IPS DF 4.7 (cell line): ENCODE measurements around the gene BCL2L1.
"Not testable (repeated sequence)": the region's sequence is repeated elsewhere in the genome, so short reads cannot be mapped to it uniquely, and the experiment has no call there.

Experiments used
- DNase-seq: peaks from one replicate; pipeline ENCODE4 v3.0.0-alpha.2; 2013; ENCODE audit warnings: low spot score; ENCODE audit errors: extremely low read depth

BCL2L1 gene

DNA sequence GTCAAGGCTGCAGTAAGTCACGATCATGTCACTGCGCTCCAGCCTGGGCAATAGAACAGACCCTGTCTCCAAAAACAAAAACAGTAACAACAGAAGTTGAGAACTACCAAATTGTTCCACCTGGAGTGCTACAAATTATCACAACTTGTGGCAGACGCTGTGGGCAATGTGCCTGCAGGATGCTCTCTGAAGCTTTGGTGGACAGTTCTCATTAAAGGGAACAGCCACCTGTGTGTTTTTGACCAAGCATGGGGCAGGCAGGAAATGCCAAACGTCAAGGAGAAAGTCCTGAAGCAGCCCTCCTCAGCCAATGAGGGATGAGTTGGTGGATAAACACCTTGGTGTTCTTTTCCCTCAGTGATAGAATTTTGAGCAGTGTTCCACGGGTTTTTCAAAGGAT, 69.1 kb downstream of the BCL2L1 start:
- DNase-seq: no peak

DNA sequence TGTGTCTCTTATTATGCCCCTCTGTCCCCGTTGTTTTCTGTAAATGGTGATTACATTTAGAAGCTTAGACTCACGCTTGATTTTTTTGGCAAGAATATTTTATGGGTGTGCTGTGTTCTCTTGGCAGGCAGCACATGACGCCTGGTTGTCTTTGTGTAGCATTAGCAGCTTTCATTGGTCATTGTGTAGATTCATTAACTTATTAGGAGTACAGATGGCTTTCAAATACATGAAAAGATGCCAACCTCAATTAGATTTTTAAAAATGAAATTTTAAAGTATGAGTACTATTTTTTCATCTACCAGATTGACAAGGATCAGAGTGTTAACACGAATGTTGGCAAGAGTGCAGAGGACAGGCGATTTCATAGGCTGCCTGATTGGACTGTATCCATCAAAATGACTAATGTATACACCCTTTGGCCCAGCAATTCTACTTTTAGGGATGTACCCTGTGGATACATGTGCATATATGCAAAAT, 69.7 kb downstream of the BCL2L1 start:
- no peak for DNase-seq

DNA sequence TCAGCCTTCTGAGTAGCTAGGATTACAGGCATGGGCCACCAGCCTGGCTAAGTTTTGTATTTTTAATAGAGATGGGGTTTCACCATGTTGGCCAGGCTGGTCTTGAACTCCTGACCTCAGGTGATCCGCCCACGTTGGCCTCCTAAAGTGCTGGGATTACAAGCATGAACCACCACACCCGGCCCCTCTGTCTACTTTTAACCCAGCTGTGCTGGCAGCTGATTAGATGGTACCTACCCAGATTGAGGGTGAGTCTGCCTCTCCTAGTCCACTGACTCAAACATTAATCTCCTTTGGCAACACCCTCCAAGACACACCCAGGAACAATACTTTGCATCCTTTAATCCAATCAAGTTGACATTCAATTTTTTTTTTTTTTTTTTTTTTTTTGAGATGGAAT, 74.6 kb downstream of the BCL2L1 start:
- not testable (repeated sequence) for DNase-seq

DNA sequence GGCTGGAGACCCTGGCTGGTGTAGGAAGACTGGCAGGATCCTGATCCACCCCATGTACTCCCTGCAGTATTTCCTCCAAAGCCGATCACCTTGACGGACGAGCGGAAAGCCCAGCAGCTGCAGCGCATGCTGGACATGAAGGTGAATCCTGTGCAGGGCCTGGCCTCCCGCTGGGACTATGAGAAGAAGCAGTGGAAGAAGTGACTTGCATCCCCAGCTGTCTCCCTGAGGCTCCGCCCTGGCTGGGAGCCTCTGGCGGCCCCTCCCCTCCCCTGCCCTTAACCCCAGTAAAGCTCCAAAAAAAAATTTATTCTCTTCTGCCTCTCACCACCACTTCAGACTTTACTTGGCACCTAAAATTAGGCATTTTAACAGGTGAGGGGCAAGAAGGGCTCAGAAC, 78.0 kb downstream of the BCL2L1 start:
- DNase-seq: no peak

DNA sequence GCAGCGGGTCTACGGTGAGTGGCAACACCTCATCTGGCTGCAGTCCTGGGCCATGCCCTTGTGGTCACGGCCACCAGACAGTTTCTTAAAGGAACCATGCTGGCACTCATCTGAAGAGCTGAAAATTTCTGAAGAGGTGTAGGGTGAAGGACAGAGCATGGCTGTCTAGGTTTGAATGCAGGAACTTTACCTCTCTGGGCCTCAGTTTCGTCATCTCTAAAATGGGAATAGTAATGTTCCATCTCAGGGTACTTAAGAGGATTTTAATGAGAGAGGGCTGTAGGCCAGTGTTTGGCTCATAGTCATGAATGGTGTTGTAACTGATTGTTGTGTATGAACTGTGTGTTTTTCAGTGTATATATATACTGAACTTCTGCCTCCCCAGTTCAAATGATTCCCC, 79.1 kb downstream of the BCL2L1 start:
- DNase-seq: no peak

DNA sequence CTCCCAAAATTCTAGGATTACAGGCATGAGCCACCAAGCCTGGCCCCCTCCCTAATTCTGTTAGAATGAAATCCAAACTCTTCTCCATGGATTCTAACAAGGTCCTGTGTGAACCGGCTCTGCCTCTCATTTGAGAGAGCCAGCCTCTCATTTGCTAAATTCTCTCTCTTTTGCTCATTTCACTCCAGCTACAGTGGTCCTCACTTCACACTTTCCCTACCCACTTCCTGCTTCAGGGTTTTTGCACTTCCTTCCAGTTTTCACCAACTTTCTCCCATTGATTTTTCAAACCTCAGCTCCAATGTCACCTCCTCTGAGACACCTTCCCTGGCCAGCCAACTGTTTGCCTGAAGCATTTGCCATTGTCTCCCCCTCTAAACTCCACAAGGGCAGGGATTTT, 79.8 kb downstream of the BCL2L1 start:
- no peak for DNase-seq

DNA sequence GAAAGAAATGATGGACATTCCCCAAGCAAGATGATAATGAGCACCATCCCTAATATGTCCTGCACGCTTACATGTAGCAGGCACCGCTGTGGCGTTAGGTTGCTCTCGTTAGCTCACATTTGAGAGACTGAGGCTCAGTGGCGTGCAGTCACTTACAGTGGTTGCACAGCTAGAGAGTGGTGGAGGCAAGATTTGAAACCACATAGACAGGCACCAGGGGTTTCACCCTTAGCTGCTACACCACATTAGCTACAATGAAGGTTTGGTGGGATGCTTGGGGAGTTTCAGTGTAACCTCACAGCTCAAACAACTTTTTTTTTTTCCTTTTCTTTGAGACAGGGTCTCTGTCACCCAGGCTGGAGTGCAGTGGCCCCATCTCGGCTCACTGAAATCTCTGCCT, 81.3 kb downstream of the BCL2L1 start:
- no peak for DNase-seq

DNA sequence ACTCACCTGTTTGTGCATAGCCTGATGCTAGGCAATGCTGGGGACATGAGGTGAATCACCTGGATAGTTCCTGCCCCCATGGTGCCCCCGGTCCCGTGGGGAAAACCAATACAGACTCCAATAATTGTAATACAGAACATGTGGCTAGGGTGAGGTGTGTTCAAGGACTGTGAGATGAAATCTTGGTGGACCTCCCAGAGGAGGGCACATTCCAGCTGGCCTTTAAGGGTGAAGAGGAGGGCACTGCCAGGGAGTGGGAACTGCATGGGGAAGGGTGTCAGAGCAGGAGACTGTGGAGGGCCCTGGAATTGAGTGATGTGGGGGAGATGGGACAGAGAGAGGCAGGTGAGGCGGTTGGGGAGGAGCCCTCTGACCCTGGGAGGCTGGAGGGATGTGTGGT, 82.4 kb downstream of the BCL2L1 start:
- no peak for DNase-seq

DNA sequence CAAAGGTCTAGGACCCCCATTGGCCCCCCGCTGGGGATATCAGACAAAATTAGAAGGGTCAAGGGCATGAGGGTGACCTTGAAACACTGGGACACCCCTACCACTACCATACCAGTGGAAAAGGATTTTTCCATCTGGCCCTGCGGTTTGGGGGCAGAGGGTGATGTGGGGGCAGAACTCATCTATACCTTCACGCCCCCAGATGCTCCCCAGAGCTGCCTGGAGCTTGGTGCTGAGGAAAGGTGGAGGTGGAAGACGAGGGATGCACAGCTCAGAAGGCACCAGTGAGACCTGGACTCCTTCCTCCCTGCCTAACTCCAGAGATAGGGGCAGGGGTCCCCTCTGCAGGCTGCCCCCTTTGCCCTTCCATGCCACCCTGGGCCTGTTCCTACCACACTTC, 83.9 kb downstream of the BCL2L1 start:
- DNase-seq: no peak

DNA sequence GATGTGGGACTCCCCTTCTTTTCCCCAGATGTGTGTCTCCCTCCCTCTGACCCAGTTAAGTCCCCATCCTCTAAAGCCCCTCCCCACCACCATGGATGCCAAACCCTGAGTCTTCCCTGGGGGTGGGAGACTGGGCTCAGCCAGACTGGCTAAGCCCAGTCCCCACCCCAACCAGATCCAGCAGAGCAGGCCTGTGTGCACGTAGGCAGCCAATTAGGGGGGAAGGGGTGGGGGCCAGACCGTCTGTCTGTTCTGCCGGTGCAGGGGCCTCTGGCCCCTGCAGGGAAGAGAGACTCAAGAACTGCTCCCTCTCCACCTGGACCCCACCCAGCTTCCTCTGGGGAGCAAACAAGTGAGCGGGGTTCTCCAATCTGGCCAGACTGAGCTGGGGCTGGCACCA, 84.4 kb downstream of the BCL2L1 start:
- DNase-seq: no peak

DNA sequence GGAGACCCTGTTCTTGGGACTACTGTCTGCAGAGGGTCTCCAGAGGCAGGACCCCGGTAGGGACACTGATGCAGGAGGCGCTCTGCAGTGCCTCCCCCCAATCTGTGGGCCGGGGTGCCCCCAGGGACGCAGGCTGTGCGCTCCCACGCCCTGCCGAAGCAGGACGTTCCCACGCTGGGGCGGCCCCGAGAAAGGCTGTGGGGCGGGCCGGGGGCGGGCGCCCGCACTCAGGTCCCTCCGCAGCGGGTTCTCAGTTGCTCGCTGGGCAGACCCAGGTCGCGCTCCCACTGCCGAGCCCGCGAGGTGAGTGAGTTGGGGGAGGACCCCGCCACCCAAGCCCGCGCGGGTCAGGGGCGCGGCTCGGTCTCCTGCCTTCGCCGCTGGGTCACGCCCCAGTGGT, 85.0 kb downstream of the BCL2L1 start, which contains the start of gene COX4I2:
TSS of gene COX4I2 (plus strand) at position 253 of the 400 bp plus-strand sequence. CDS start 1,106 bp downstream, outside the sequence.
- no peak for DNase-seq

DNA sequence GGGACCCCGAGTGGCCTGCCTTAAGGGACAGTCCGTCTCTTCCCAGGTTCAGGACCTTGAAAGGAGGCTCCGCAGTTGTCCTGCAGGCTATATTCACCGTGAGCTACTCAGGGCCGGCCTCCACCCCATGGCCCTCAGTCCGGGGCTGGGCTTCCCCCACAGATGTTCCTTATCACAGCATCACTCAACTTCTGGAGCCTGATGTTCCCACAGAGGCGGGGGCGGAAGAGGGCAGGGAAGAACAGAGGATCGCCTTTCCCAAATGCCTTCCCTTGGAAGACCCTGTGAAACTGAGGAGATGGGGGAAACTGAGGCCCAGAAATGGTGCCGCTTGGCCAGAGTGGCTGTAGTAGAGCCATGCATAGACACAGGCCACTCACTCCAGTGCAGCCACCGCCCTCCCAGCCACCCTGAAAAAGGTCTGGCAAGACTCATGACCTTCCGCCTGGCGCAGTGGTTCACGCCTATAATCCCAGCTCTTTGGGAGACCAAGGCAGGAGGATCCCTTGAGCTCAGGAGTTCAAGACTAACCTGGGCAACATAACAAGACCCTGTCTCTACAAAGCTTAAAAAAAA, 89.2 kb downstream of the BCL2L1 start:
- no peak for DNase-seq

DNA sequence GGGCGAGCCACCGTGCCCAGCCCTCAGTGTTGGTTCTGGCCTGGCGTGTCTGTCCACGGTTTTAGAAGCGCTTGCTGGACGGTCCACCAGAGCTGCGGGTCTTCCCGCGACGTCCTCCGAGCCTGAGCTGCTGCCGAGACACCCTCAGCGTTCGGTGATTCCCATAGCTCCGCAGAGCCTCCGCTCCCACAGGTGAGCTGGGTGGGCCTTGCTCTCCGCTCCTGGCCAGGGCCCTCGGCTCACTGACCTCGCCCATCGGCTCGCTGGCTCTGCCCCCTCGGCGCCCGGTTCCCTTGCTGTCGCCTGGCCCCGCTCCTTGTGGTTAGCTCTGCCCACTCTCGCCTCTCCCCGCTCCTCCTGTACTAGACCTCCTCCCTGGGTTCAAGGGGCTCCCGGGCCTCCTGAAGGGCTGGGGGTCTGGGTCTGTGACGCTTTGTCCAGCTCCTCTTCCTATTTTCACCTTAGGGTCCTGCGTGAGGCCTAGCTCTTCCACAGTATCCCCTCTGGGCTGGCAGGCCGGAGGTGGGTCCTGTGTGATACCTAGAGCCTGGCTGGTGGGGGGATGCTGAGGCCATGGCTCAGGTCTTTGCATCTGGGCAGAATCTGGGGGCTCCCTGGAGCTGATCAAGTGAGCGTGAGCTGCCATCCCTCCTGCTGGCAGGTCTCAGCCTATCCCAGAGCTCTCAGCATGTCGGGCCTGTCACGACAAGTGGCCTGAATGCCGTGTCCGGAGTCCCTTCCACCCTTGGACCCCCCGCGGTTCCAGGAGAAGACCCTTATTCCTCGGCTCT, 89.9 kb downstream of the BCL2L1 start:
- DNase-seq: no peak

DNA sequence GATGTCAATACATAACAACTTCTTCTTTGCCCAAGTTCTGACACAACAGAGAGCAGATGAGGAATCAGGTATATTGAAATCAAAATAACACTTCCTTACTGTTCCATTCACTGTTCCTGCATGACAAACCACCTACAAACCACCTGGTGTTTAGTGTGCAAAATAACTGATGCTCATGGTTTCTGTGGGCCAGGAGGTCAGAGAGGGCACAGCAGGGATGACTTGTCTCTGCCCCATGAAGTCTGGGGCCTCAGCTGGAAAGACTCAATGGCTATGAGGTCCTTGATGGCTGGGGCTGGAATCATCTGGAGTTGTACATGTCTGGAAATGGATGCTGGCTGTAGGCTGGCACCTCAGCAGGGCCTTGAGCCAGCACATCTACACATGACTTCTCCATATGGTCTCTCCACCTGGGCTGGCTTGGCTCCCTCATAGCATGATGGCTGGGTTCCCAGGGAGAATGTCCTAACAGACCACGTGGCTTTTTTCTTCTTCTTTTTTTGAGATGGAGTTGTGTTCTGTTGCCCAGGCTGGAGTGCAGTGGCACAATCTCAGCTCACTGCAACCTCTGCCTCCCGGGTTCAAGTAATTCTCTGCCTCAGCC, 92.4 kb downstream of the BCL2L1 start:
- DNase-seq: no peak

DNA sequence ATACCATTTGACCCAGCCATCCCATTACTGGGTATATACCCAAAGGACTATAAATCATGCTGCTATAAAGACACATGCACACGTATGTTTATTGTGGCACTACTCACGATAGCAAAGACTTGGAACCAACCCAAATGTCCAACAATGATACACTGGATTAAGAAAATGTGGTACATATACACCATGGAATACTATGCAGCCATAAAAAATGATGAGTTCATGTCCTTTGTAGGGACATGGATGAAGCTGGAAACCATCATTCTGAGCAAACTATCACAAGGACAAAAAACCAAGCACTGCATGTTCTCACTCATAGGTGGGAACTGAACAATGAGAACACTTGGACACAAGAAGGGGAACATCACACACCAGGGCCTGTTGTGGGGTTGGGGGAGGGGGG, 94.6 kb downstream of the BCL2L1 start:
- DNase-seq: not testable (repeated sequence)

DNA sequence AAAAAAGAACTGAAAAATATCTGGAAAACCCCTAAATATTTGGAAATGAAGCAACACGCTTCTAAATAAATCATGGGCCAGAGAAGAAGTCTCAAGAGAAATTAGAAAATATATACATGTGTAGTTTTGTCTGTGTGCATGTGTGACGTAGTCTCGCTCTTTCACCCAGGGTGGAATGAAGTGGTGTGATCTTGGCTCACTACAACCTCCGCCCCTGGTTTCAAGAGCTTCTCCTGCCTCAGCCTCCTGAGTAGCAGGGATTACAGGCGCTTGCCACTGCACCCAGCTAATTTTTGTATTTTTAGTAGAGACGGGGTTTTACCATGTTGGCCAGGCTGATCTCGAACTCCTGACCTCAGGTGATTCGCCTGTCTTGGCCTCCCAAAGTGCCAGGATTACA, 96.1 kb downstream of the BCL2L1 start:
- DNase-seq: not testable (repeated sequence)

DNA sequence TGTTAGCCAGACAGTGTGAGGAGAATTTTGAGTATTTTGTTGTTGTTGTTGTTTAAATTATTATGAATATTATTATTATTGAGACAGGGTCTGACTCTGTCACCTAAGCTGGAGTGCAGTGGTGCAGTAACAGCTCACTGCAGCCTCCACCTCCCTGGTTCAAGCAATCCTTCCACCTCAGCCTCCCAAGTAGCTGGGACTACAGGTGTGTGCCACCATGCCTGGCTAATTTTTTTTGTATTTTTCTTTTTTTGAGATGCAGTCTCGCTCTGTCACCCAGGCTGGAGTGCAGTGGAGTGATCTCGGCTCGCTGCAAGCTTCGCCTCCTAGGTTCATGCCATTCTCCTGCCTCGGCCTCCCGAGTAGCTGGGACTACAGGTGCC, 99.6 kb downstream of the BCL2L1 start:
- not testable (repeated sequence) for DNase-seq

DNA sequence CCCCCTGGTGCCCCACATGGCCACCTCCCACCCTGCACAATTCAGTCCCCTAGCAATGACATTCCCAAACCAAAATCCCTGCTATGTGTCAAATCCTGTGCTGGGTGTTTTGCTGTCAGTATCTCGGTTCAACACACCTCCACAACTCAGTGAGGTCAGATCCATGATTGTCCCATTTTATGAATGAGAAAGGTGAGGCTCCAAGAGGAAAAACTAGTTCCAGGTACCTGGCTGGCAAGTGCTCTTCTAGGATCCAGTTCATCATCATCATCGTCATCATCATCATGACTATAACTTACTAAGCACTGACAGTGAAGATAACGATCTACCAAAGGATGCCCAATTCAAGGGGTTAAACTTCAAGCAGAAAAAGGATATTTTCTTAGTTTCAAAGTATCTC, 102.4 kb downstream of the BCL2L1 start:
- no peak for DNase-seq

DNA sequence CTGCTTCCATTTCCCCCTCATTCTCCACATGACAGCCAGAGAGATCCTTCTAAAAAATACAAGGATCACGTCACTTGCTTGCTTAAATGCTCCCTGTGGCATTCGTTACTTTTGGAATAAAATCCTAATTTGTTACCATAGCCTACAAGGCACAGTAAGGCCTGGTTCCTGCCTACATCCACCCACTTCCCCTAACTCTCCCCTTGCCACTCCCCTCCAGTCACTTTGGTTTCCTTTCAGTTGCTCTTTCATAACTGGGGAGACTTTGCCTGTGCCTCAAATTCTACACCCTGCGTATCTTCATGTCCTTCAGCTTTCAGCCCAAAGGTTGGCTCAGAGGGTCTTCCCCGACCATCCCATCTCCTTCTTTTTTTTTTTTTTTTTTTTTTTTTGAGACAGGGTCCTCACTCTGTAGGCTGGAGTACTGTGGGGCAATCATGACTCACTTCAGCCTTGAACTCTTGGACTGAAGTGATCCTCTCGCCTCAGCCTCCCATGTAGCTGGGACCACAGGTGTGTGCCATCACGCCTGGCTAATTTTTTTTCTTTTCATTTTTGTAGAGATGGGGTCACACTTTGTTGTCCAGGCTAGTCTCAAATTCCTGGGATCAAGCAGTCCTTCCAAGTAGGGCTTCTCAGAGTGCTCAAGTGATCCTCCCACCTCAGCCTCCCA, 105.1 kb downstream of the BCL2L1 start:
- DNase-seq: no peak

DNA sequence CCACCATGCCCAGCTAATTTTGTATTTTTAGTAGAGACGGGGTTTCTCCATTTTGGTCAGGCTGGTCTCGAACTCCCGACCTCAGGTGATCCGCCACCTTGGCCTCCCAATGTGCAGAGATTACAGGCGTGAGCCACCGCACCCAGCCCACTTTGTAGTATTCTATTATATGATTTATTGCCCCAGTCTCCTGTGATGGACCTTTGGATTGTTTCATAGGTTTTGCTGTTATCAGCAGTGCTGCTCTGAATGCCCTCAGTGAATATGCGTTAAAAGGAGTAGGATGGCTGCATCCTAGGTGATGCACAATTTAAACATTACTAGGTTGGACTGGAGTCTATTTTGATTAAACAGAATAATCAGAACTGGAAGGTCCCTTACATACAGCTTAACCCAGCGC, 107.3 kb downstream of the BCL2L1 start:
- DNase-seq: no peak
